Astrocyte (in vitro differentiated cells and primary cell): ENCODE data around the gene ADCY5.

Source experiments
- EZH2 ChIP-seq: IDR thresholded peaks from 2 replicates; pipeline ENCODE4 v1.6.1; 2012; ENCODE audit warnings: mild to moderate bottlenecking, low read length, inconsistent platforms; ENCODE audit not compliant: insufficient read depth
- TF ChIP-seq, protein P1 (sequence below): IDR thresholded peaks from 2 replicates; pipeline ENCODE4 v1.5.1; 2011; ENCODE audit warnings: low read depth, mild to moderate bottlenecking, inconsistent platforms, low read length, moderate library complexity; ENCODE audit not compliant: insufficient read depth

DNA sequence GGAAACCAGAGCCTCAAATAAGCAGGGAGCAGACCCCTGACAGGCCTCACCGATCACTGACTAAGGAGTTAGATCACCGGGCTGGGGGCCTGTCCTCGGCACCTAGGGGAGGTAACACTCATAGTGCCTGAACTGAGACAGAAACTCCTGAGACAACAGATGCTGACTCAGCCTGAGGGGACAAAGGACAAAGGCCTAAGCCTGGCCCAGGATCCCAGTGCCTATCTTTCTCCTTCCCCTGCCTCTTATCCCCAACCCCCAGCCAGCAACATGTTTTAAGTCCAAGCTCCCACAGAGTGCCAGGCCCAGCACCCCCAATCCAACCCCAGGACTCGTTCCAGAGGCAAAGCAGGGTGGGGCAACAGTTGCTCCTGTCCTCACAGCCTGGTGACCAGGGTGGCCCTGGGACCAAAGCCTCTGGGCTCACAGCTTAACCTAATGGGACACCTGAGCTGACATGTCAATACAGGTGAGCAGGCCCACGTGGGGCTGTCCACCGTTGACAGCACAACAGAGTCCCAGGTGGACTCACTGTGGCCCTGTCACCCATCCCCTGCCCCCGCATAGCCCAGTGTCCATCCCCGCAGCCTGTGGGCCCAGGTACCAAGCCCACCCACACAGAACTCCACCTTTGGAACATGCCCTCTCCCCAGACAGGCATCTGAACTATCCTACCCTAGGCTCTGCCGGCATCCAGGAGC lies 37.4 kb downstream of the ADCY5 start:
- TF ChIP-seq, protein P1, sequence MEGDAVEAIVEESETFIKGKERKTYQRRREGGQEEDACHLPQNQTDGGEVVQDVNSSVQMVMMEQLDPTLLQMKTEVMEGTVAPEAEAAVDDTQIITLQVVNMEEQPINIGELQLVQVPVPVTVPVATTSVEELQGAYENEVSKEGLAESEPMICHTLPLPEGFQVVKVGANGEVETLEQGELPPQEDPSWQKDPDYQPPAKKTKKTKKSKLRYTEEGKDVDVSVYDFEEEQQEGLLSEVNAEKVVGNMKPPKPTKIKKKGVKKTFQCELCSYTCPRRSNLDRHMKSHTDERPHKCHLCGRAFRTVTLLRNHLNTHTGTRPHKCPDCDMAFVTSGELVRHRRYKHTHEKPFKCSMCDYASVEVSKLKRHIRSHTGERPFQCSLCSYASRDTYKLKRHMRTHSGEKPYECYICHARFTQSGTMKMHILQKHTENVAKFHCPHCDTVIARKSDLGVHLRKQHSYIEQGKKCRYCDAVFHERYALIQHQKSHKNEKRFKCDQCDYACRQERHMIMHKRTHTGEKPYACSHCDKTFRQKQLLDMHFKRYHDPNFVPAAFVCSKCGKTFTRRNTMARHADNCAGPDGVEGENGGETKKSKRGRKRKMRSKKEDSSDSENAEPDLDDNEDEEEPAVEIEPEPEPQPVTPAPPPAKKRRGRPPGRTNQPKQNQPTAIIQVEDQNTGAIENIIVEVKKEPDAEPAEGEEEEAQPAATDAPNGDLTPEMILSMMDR, result no peak
- no peak for TF ChIP-seq EZH2
